Nephron (organoid): ENCODE measurements around the gene TIAM1.

ENCODE experiments used
- H3K27ac Mint-ChIP-seq, 3 experiments: 2 replicates each; pipeline ENCODE4 v1.8.0; 2020; ENCODE audit warnings: mixed read lengths in 3 of 3, mild to moderate bottlenecking in 2 of 3, moderate library complexity in 1 of 3
- H3K27me3 Mint-ChIP-seq: 2 replicates; pipeline ENCODE4 v1.8.0; 2021; ENCODE audit warnings: low read depth, mild to moderate bottlenecking, moderate library complexity, mixed read lengths
- H3K36me3 Mint-ChIP-seq: 2 replicates; pipeline ENCODE4 v1.8.0; 2020; ENCODE audit warnings: low read depth, mixed read lengths
- H3K4me1 Mint-ChIP-seq: 2 replicates; pipeline ENCODE4 v1.8.0; 2020; ENCODE audit warnings: mixed read lengths
- H3K4me3 Mint-ChIP-seq, 3 experiments: 2 replicates each; pipeline ENCODE4 v1.8.0; 2020; ENCODE audit warnings: mild to moderate bottlenecking in 3 of 3, mixed read lengths in 3 of 3, moderate library complexity in 2 of 3
- H3K9me3 Mint-ChIP-seq: 2 replicates; pipeline ENCODE4 v1.8.0; 2020; ENCODE audit warnings: mixed read lengths
- TF ChIP-seq, protein P1 (sequence below), 3 experiments: fragments of 200-600 bp; sonication (generic); IDR thresholded peaks; one replicate each; pipeline ENCODE4 v1.5.0; 2021; ENCODE audit warnings: antibody characterized with exemption in 3 of 3; ENCODE audit not compliant: unreplicated experiment in 3 of 3

Gene TIAM1

DNA sequence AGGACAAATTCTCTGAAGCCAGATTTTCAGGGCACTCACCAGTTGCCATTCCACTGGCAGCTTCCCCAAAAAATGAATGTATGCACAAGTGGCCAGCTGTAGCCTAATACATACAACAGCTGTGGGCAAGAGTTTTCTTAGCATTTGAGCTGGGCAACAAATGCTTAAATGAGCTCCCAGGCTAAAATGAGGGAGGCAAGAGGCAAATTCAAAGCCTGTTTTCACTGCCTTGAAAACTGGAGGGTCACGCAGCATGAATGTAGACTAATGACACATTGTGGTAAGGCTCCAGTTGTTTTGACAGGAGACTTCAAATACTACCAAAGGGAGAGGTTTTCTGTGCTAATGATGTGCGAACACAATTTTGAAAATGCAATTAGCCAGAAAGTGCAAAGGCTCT lies 88.2 kb downstream of the TIAM1 start:
- Mint-ChIP-seq H3K9me3 (no peaks in the 10 kb centered on the region), H3K4me1 (peaks cover 30% of the 10 kb centered on the region), H3K27ac (peak overlapping the region in 1 of 3 experiments; percentile 30), H3K36me3 (no peaks in the 10 kb centered on the region), H3K27me3 (no peaks in the 10 kb centered on the region), H3K4me3 (no peak overlapping the region)
- TF ChIP-seq, protein P1, sequence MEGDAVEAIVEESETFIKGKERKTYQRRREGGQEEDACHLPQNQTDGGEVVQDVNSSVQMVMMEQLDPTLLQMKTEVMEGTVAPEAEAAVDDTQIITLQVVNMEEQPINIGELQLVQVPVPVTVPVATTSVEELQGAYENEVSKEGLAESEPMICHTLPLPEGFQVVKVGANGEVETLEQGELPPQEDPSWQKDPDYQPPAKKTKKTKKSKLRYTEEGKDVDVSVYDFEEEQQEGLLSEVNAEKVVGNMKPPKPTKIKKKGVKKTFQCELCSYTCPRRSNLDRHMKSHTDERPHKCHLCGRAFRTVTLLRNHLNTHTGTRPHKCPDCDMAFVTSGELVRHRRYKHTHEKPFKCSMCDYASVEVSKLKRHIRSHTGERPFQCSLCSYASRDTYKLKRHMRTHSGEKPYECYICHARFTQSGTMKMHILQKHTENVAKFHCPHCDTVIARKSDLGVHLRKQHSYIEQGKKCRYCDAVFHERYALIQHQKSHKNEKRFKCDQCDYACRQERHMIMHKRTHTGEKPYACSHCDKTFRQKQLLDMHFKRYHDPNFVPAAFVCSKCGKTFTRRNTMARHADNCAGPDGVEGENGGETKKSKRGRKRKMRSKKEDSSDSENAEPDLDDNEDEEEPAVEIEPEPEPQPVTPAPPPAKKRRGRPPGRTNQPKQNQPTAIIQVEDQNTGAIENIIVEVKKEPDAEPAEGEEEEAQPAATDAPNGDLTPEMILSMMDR (IDR thresholded peaks at IDR 0.05; ENCODE audit: unreplicated experiment in 3 of 3) = no peak

DNA sequence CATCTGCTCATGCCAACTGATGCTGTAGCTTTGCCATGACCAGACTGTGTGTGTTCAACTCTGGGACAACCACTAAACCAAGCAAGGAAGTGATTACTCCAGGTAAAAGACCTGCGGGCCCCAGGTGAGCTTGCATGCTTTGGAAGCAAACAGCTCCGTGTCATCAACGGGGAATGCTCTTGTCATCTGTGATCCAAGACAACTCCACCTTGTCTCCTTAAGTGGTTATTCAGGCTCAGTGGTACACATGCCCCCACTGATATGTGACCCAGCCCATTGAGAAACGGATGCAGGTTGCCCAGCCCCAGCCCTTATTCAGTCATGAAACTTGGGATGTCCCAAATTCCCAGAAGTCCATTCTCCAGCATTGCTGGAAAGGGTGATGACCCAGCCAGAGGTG lies 89.0 kb downstream of the TIAM1 start:
- Mint-ChIP-seq H3K4me1 (peaks cover 24% of the 10 kb centered on the region), H3K4me3 (no peak overlapping the region), H3K27ac (no peak overlapping the region), H3K9me3 (no peaks in the 10 kb centered on the region), H3K36me3 (no peaks in the 10 kb centered on the region), H3K27me3 (no peaks in the 10 kb centered on the region)
- TF ChIP-seq, protein P1 (IDR thresholded peaks at IDR 0.05; ENCODE audit: unreplicated experiment in 3 of 3) = no peak

DNA sequence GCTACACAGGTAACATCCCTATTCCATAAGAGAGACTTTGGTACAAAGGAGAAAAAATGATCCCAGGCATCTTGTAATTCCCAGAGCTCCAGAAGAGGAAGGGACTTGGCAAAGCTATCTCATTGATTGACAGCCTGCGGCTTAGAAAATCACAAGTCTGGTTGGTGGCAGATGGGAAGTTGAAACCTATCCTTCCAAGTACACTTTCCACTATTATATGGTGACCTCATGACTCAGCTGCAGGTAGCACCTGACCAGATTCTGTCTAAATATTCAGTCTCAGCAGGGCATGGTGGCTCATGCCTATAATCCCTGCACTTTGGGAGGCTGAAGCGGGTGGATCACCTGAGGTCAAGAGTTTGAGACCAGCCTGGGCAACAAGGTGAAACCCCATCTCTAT lies 89.9 kb downstream of the TIAM1 start:
- no peaks in the 10 kb centered on the region for H3K27me3 Mint-ChIP-seq
- H3K4me1 Mint-ChIP-seq = peaks cover 24% of the 10 kb centered on the region
- no peaks in the 10 kb centered on the region for H3K36me3 Mint-ChIP-seq
- TF ChIP-seq, protein P1 (IDR thresholded peaks at IDR 0.05; ENCODE audit: unreplicated experiment in 3 of 3) = no peak
- no peak overlapping the region for H3K4me3 Mint-ChIP-seq
- no peaks in the 10 kb centered on the region for H3K9me3 Mint-ChIP-seq
- H3K27ac Mint-ChIP-seq = no peak overlapping the region

DNA sequence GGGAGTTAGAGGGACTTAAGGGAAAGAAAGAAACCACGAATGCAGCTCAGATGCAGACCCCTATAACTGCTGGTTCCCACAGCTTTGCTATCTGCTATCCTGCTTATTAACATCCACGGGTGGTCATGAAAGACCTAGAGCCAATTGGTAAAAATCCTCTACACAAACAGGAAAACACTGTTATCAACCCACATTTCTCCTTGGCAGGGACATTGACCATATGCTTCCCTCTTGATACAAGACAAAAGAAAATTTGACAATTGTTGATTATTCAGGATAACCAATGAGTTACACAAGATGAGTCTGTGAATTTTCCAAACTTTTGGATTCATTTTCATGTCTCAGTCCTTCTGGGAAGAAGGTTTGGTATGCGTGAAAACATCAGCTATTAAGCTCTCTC lies 90.4 kb downstream of the TIAM1 start:
- no peaks in the 10 kb centered on the region for H3K9me3 Mint-ChIP-seq
- no peak overlapping the region for H3K27ac Mint-ChIP-seq
- no peak overlapping the region for H3K4me3 Mint-ChIP-seq
- peaks cover 4% of the 10 kb centered on the region for H3K36me3 Mint-ChIP-seq
- H3K4me1 Mint-ChIP-seq = peaks cover 24% of the 10 kb centered on the region
- TF ChIP-seq, protein P1 (IDR thresholded peaks at IDR 0.05; ENCODE audit: unreplicated experiment in 3 of 3) = no peak
- no peaks in the 10 kb centered on the region for H3K27me3 Mint-ChIP-seq

DNA sequence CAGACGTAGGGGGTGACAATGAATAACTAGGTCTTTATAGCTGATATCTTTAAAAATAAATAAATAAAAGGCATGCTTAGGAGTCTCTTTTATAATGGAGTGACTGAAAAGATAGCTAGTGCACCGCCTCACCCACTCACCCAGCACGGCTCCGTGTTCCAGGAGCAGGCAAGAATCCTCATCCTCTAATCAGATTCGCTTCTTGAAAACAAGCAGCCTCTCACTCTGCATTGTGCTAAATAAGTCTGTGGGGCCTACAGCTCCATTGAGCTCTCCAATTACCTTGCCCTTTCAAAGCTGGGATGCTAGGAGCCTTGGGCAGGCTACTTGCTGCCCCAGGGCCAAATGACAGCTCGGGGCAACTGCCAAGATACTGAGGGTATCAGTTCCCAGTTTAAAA lies 91.5 kb downstream of the TIAM1 start:
- Mint-ChIP-seq H3K9me3 (no peaks in the 10 kb centered on the region), H3K36me3 (peaks cover 4% of the 10 kb centered on the region), H3K27ac (no peak overlapping the region), H3K4me1 (peaks cover 24% of the 10 kb centered on the region), H3K27me3 (no peaks in the 10 kb centered on the region), H3K4me3 (no peak overlapping the region)
- TF ChIP-seq, protein P1 (IDR thresholded peaks at IDR 0.05; ENCODE audit: unreplicated experiment in 3 of 3) = no peak

DNA sequence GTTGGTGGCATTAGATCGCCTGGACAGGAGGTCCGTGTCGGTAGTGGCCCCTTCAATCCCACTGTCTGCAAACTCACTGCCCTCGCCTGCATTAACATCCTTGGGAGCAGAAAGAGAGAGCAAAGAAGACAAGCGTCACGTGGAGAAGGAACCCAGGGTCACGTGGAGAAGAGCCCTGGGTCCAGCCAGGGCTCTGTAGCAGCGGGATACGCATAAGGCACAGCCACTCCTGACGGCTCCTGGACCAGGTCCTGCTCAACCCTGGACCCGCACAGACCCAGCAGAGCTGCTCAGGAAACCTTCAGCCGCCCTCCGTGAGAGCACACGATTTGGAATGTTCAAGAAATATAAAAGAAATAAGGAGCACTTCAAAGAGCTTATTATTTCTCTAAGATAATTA lies 92.0 kb downstream of the TIAM1 start:
- TF ChIP-seq, protein P1 (IDR thresholded peaks at IDR 0.05; ENCODE audit: unreplicated experiment in 3 of 3) = no peak
- H3K4me1 Mint-ChIP-seq = peaks cover 24% of the 10 kb centered on the region
- H3K4me3 Mint-ChIP-seq = no peak overlapping the region
- H3K9me3 Mint-ChIP-seq = no peaks in the 10 kb centered on the region
- H3K36me3 Mint-ChIP-seq = peaks cover 4% of the 10 kb centered on the region
- no peaks in the 10 kb centered on the region for H3K27me3 Mint-ChIP-seq
- no peak overlapping the region for H3K27ac Mint-ChIP-seq
